AG08396 (cell line): ENCODE results near the gene AUH.
"Not testable (repeated sequence)": the region's sequence is repeated elsewhere in the genome, so short reads cannot be mapped to it uniquely, and the experiment has no call there.

Source experiments
- DNase-seq: peaks from one replicate; pipeline ENCODE4 v3.0.0; 2012; ENCODE audit warnings: low spot score, mixed read lengths

Gene AUH

GRCh38 chr9:91378695-91379127 is 17.0 kb upstream of the AUH start:
- peak; percentile 31 for DNase-seq

GRCh38 chr9:91378054-91378453 is 16.3 kb upstream of the AUH start:
- DNase-seq = not testable (repeated sequence)

GRCh38 chr9:91376239-91376638 is 14.5 kb upstream of the AUH start:
- DNase-seq = no peak

- peak; percentile 53 for DNase-seq
Observed at GRCh38 chr9:91374939-91375338, 13.2 kb upstream of the AUH start.

GRCh38 chr9:91371894-91372293 is 10.2 kb upstream of the AUH start:
- no peak for DNase-seq

- DNase-seq = not testable (repeated sequence)
Observed at GRCh38 chr9:91370006-91370405, 8.3 kb upstream of the AUH start.

- DNase-seq = no peak
Observed at GRCh38 chr9:91364702-91365101, 3.0 kb upstream of the AUH start.

GRCh38 chr9:91364005-91364404 is 2.3 kb upstream of the AUH start:
- no peak for DNase-seq

- DNase-seq = no peak
Observed at GRCh38 chr9:91362051-91362611, 413 bp upstream of the AUH start.

- DNase-seq = no peak
Observed at GRCh38 chr9:91360551-91361290, 997 bp downstream of the AUH start.

GRCh38 chr9:91359734-91360470 is 1.8 kb downstream of the AUH start:
- DNase-seq = no peak

- no peak for DNase-seq
Observed at GRCh38 chr9:91359083-91359482, 2.6 kb downstream of the AUH start.

- no peak for DNase-seq
Observed at GRCh38 chr9:91354881-91355280, 6.8 kb downstream of the AUH start.

- DNase-seq = no peak
Observed at GRCh38 chr9:91349115-91349555, 12.6 kb downstream of the AUH start.

- DNase-seq = no peak
Observed at GRCh38 chr9:91348191-91348807, 13.4 kb downstream of the AUH start.

- DNase-seq = no peak
Observed at GRCh38 chr9:91347377-91347776, 14.3 kb downstream of the AUH start.

- DNase-seq = no peak
Observed at GRCh38 chr9:91346644-91347043, 15.1 kb downstream of the AUH start.

- DNase-seq = no peak
Observed at GRCh38 chr9:91345978-91346377, 15.7 kb downstream of the AUH start.

GRCh38 chr9:91342575-91342974 is 19.1 kb downstream of the AUH start:
- DNase-seq = no peak

- DNase-seq = no peak
Observed at GRCh38 chr9:91341749-91342148, 20.0 kb downstream of the AUH start.

- DNase-seq = no peak
Observed at GRCh38 chr9:91341258-91341746, 20.4 kb downstream of the AUH start.

- DNase-seq = no peak
Observed at GRCh38 chr9:91340395-91340967, 21.2 kb downstream of the AUH start.
